GM18520 (cell line): ENCODE data around the gene OAT.
"Not testable (repeated sequence)": the region's sequence is repeated elsewhere in the genome, so short reads cannot be mapped to it uniquely, and the experiment has no call there.

Experiments
- ATAC-seq: cut with Tn5 transposase; IDR thresholded peaks from one replicate; pipeline ENCODE4 v1.9.1; 2021; ENCODE audit not compliant: unreplicated experiment

Gene OAT

DNA sequence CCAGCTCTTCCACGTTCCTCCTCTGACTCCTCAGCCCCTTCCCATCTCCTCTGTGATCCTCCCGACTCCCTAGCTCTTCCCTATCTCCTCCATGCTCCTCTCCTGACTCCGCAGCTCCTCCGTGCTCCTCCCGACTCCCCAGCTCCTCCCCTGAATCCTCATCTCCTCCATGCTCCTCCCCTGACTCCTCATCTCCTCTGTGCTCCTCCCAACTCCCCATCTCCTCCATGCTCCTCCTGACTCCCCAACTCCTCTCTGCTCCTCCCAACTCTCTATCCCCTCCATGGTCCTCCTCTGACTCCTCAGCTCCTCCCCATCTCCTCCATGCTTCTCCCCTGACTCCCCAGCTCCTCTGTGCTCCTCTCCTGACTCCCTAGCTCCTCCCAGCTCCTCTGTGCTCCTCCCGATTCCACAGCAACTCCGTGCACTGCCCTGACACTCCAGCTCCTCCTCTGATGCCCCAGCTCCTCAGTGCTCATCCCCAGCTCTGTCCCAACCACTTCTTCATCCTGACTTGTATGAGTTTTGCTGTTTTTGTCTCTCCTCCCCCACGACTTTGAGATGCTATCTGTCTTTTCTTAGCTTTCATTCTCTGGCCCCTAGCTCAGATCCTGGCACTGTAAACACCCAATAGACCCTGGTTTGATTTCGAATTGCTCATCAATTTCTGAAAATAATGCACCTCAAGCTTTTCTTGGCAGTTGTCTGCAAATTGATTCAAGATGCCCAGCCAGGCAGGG is 38.3 kb downstream of the OAT start:
- ATAC-seq: no peak

- ATAC-seq: no peak
Measured at GRCh38 chr10:124379609-124380193, 39.0 kb downstream of the OAT start.

GRCh38 chr10:124378881-124379471 is 39.7 kb downstream of the OAT start:
- no peak for ATAC-seq

DNA sequence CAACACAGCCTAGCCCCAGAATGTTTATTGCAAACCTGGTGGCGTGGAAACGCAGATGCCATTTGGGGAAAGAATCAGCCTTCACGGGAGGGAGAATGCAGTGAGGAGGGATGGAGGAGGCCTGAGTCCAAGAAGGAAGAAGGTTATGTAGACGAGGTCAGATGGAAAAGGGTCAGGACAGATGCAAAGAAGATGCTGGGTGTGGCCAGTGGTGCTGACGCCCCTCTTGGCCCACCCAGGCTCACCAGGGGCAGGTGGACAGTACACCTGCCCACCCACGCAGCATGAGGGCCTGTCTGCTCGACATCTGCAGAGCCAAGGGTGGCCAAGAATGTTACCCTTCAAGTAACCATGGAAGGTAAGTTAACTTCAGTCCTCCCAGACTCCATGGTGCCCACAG is 40.5 kb downstream of the OAT start:
- no peak for ATAC-seq

DNA sequence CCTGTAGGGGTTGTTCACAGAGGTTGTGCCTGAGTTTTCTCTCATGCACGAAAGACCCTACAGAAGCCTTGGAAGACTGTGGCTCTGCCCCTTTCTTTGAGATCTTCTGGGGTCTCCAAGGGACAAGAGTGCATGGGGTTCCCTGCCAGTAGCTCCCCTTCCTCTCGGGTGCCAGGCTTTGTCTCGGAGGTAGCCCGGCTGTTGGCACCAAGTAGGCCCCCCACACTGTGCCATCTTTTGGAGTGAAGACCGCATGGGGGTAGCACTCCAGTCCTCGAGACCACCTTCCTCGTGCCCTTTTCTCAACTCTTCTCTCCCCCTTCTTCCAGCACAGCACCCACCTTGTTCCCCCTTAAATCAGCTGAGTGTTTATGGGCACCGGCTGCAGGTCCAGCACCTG is 41.6 kb downstream of the OAT start:
- no peak for ATAC-seq

DNA sequence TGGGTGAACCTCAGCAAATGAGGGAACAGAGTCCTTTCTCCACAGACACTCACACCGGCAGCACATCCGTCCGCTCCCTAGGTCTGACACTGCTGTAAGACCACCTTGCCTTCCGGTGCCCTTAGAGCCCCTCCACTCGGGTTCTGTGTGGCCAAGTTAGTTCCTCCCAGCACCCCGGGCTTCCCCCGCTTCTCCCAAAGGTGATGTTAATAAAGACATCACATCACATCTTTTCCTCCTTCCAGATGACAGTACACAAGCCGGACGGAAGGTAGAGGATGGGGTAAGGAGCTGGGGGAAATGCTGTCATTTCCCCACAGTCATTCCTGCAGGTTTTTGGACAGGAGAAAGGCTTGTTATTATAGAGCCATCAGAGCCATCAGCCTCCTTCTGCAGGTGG is 42.3 kb downstream of the OAT start:
- no peak for ATAC-seq

DNA sequence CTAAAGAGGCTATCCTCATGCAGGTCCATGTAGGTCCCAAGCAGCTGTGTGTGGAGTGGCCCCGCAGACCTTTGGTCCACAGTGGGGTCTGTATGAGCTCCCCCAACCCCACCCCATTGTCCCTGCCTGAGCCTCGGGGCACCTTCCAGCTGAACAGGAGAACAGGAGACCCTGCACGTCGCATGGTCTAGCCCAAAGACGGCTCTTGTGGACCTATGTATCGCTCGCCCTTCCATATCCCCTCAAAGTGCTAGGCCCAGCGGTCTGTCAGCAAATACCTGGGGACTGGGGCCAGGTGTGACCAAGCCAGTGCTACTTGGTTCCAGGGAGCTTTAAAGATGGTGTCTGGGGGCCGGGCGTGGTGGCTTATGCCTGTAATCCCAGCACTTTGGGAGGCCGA is 43.0 kb downstream of the OAT start:
- no peak for ATAC-seq

- no peak for ATAC-seq
Measured at GRCh38 chr10:124375353-124375614, 43.4 kb downstream of the OAT start.

- no peak for ATAC-seq
Measured at GRCh38 chr10:124374535-124375352, 44.0 kb downstream of the OAT start.

DNA sequence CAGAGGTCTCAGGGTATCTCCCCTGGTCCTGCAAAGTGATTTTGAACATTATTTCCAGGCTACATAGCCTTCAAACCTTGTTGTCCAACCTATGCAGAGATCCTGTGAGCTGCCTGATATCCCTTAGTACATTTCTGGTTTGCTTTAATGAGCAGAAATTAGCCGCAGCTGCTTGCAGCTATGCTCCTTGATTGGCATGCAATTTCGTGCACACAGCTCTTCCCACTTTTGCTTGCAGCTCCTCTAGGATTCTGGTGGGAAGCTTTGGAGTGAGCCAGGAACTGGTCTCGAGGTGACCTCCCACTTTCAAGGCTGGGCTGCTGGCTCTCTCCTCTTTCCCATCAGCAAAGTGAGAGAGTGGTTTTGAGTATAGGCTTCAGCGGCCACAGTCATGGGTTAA is 45.8 kb downstream of the OAT start:
- ATAC-seq: no peak

GRCh38 chr10:124370426-124370825 is 48.3 kb downstream of the OAT start:
- no peak for ATAC-seq

GRCh38 chr10:124369986-124370385 is 48.7 kb downstream of the OAT start:
- ATAC-seq: no peak

DNA sequence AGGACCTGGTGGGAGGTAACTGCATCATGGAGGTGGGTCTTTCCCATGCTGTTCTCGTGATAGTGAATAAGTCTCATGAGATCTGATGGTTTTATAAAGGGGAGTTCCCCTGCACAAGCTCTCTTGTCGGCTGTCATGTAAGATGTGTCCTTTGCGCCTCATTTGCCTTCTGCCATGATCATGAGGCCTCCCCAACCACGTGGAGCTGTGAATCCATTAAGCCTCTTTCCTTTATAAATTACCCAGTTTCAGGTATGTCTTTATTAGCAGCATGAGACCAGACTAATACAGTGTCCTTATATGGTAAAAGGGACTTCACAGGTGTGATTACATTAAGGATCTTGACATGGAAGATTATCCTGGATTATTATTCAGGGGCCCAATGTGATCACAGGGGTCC is 49.2 kb downstream of the OAT start:
- ATAC-seq: not testable (repeated sequence)

DNA sequence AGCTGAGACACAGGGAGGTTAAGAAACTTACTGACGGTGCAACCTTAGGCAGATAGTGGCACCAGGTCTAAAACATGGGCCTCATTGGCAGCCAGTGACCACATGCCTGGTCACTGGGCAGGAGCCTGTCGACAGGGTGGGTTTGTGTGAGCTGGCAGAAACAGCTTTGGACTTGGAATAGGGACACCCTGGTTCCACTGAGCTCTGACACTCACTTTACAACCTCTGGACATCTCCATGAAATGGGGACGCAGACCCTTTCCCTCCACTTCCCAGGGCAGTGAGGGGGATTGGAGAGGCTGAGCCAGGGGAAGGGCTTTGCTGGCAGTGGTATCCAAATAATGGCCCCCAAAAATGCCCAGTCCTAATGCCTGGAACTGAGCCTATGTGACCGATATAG is 49.7 kb downstream of the OAT start:
- ATAC-seq: no peak

GRCh38 chr10:124367936-124368335 is 50.8 kb downstream of the OAT start:
- no peak for ATAC-seq

GRCh38 chr10:124367414-124367813 is 51.3 kb downstream of the OAT start:
- no peak for ATAC-seq

DNA sequence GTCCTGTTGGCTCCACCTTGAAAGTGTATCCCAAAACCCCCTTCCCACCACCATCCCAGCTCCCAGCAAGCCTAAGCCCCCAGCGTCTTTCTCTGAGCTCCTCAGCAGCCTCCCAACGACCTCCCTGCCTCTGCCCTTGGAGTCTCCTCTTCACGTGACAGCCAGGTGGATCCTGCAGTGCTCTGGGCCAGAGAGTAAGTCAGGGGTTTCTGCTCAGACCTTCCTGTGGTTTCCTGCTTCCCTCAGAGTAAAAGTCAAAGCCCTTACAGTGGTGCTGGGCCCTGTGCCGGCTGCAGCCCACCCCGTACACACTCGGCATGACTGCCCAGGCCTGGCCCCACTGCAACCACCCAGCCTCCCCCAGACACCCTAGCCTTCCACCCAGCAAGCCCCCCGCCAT is 51.9 kb downstream of the OAT start:
- no peak for ATAC-seq

GRCh38 chr10:124366343-124366742 is 52.4 kb downstream of the OAT start:
- ATAC-seq: no peak

- no peak for ATAC-seq
Measured at GRCh38 chr10:124364674-124365073, 54.0 kb downstream of the OAT start.

DNA sequence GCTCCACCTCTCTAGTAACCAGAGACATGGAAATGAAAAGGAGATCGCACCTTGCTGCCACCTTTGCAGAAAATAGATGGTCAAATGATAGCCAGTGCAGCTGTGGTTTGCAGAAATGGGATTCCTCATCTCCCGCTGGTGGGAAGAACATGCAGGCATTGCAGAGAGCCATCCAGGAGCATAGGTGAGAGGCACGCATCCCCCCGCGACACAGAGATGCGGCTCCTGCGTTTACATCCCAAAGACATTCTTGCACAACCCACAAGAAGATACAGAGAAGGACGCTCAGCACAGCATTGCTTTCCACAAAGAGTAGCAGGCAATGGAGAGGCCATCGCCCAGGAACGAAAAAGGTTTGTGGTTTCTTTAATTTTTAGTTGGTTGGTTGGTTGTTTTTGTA is 56.2 kb downstream of the OAT start:
- no peak for ATAC-seq

- no peak for ATAC-seq
Measured at GRCh38 chr10:124359336-124359832, 59.3 kb downstream of the OAT start.

DNA sequence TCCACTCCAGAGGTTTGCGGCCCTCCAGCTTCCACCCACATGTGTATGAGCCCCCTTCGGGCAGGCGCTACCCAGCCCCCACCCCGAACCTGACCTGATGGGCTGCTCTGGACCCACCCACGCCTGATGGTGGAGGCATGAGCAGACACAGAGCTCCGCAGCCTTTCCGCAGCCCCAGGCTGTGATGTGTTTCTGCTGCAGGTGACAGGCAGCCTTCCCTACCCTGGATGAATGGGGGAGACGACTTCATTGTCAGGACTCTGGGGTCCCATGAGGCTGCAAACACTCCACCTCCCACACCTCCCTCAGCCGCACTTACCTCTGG is 61.2 kb downstream of the OAT start:
- no peak for ATAC-seq
